ENCODE measurements around the gene CBX1. TPM values are rescaled to one million over a fixed set of nuclear protein-coding genes. Genes with fewer than 3 reads are reported as not detected.
"Not testable (repeated sequence)": the region's sequence is repeated elsewhere in the genome, so short reads cannot be mapped to it uniquely, and the experiment has no call there.

Gene CBX1
- total RNA-seq, 1 experiment from 2014 or later, result 77.3 TPM

DNA sequence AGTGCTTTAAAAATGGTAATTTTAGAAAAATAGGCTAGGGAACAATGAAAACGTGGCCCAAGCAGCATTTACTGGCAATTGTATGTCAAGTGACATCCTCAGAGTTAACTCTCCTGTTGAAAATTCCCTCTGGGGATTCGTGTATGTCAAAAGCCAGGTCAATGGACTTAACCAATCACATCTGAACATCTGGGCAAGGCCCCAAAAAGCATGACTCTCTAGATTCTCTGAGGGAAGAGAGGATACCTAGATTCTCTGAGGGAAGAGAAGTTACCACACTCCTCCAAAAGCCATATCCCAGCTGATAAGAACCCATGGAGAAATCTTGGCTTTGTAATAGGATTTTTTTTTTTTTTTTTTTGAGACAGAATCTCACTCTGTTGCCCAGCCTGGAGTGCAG lies 29.6 kb downstream of the CBX1 start:
- CTCF ChIA-PET, result interaction anchor here (0.7 to 16.0 kb wide), 4 partner anchors 9 to 43 kb away, joined by 3 to 202 read pairs (median 13); partner anchors contain the start of gene SNX11
- no peak overlapping the region for H3K27ac Mint-ChIP-seq (ENCODE audit: low read depth, unreplicated experiment)
- H3K36me3 Mint-ChIP-seq (ENCODE audit: insufficient read depth, unreplicated experiment), result peaks cover 86% of the 10 kb centered on the region
- no peak overlapping the region for H3K4me3 Mint-ChIP-seq (ENCODE audit: unreplicated experiment)
- intact Hi-C loops (cut with micrococcal nuclease), result no loop called here
- no TSS peak for BruUV-seq (replicated peaks)
- TF ChIP-seq, protein P1, sequence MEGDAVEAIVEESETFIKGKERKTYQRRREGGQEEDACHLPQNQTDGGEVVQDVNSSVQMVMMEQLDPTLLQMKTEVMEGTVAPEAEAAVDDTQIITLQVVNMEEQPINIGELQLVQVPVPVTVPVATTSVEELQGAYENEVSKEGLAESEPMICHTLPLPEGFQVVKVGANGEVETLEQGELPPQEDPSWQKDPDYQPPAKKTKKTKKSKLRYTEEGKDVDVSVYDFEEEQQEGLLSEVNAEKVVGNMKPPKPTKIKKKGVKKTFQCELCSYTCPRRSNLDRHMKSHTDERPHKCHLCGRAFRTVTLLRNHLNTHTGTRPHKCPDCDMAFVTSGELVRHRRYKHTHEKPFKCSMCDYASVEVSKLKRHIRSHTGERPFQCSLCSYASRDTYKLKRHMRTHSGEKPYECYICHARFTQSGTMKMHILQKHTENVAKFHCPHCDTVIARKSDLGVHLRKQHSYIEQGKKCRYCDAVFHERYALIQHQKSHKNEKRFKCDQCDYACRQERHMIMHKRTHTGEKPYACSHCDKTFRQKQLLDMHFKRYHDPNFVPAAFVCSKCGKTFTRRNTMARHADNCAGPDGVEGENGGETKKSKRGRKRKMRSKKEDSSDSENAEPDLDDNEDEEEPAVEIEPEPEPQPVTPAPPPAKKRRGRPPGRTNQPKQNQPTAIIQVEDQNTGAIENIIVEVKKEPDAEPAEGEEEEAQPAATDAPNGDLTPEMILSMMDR (IDR thresholded peaks at IDR 0.05; ENCODE audit: unreplicated experiment), result no peak
- peaks cover 16% of the 10 kb centered on the region for H3K4me1 Mint-ChIP-seq (ENCODE audit: insufficient read depth, unreplicated experiment)
- no peaks in the 10 kb centered on the region for H3K27me3 Mint-ChIP-seq (ENCODE audit: insufficient read depth, unreplicated experiment)
- H3K9me3 Mint-ChIP-seq (ENCODE audit: unreplicated experiment), result no peaks in the 10 kb centered on the region
- DNase-seq (ENCODE audit: unreplicated experiment), result no peak
- POLR2A ChIA-PET, result interaction anchor here (0.7 to 6.8 kb wide), 3 partner anchors 10 to 44 kb away, joined by 3 to 83 read pairs (median 74); partner anchors contain the start of gene NFE2L1

DNA sequence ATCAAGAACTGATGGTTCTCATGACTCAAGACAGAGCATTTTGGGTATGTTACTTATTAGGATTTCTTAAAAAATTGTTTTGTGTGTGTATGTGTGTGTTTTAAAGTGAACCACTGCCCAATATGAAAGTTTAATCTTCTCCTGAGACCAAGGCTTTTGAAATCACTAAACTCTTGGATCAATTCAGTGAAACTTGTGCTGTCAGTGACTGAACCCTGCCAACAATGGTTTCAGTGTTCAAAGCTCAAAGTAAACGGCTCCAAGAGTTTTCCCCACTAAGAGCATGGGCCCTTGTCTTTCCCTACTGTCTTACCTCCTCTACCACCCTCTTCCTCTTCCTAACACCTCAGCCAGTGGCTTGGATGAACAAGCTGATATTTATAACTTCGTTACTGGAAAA lies 31.1 kb downstream of the CBX1 start:
- no peak overlapping the region for H3K4me3 Mint-ChIP-seq (ENCODE audit: unreplicated experiment)
- intact Hi-C loops (cut with micrococcal nuclease), result no loop called here
- TSS peak; percentile 86 for BruUV-seq (replicated peaks)
- H3K4me1 Mint-ChIP-seq (ENCODE audit: insufficient read depth, unreplicated experiment), result peaks cover 19% of the 10 kb centered on the region
- H3K9me3 Mint-ChIP-seq (ENCODE audit: unreplicated experiment), result no peaks in the 10 kb centered on the region
- CTCF ChIA-PET, result interaction anchor here (0.6 kb wide), 1 partner anchor 16 kb away, joined by 3 read pairs; no protein-coding TSS in a partner anchor
- TF ChIP-seq, protein P1 (IDR thresholded peaks at IDR 0.05; ENCODE audit: unreplicated experiment), result no peak
- H3K27ac Mint-ChIP-seq (ENCODE audit: low read depth, unreplicated experiment), result no peak overlapping the region
- H3K36me3 Mint-ChIP-seq (ENCODE audit: insufficient read depth, unreplicated experiment), result peaks cover 90% of the 10 kb centered on the region
- POLR2A ChIA-PET, result interaction anchor here (8.2 to 9.8 kb wide), 2 partner anchors 19 to 44 kb away, joined by 72 to 353 read pairs; partner anchors contain the start of gene NFE2L1
- DNase-seq (ENCODE audit: unreplicated experiment), result no peak
- H3K27me3 Mint-ChIP-seq (ENCODE audit: insufficient read depth, unreplicated experiment), result no peaks in the 10 kb centered on the region

DNA sequence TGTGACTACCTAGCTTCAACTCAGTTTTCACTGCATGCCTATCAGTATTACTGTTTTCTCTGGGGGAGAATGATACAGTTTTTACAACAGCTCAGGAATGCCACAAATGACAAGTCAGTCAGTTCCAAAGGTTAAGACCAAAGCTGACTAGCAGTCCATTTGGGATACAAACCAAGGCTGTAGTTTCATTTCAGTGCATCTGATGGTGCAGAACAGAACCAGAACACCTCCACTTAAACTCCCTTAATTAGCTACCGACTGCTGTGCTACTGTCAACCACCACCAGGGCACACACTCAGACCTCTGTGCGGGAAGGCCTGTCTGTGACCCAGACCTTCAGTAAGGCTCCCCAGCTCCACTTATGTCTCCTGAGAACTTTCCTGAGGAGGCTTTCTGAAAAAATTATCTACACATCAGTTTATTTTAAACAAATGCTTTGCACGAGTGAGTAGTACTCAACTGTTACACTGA lies 32.8 kb downstream of the CBX1 start:
- CTCF ChIA-PET, result interaction anchor here (0.7 to 5.3 kb wide), 10 partner anchors 12 to 62 kb away, joined by 3 to 42 read pairs (median 4); no protein-coding TSS in a partner anchor
- DNase-seq (ENCODE audit: unreplicated experiment), result no peak
- H3K4me3 Mint-ChIP-seq (ENCODE audit: unreplicated experiment), result no peak overlapping the region
- H3K36me3 Mint-ChIP-seq (ENCODE audit: insufficient read depth, unreplicated experiment), result peaks cover 94% of the 10 kb centered on the region
- no peak overlapping the region for H3K27ac Mint-ChIP-seq (ENCODE audit: low read depth, unreplicated experiment)
- POLR2A ChIA-PET, result interaction anchor here (0.6 to 9.8 kb wide), 6 partner anchors 9 to 42 kb away, joined by 3 to 353 read pairs (median 10); partner anchors contain the start of genes NFE2L1 and SNX11
- peaks cover 21% of the 10 kb centered on the region for H3K4me1 Mint-ChIP-seq (ENCODE audit: insufficient read depth, unreplicated experiment)
- no TSS peak for BruUV-seq (replicated peaks)
- H3K9me3 Mint-ChIP-seq (ENCODE audit: unreplicated experiment), result no peaks in the 10 kb centered on the region
- intact Hi-C loops (cut with micrococcal nuclease), result no loop called here
- H3K27me3 Mint-ChIP-seq (ENCODE audit: insufficient read depth, unreplicated experiment), result no peaks in the 10 kb centered on the region
- TF ChIP-seq, protein P1 (IDR thresholded peaks at IDR 0.05; ENCODE audit: unreplicated experiment), result peak; percentile 19

DNA sequence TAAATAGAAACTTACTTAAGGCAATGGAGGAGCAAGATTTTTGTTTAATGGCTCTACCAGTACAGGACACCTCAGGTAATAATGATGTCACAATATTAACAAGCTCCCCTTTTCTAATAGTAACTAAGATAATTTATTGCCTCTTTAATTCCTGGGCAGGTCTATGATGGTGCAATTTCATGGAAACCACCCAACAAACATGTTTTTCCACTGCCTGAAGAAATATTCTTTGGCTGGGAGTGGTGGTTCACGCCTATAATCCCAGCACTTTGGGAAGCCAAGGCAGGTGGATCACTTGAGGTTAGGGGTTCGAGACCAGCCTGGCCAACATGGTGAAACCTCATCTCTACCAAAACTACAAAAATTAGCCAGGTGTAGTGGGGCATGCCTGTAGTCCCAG lies 33.5 kb downstream of the CBX1 start:
- H3K27ac Mint-ChIP-seq (ENCODE audit: low read depth, unreplicated experiment); H3K9me3 Mint-ChIP-seq (ENCODE audit: unreplicated experiment); H3K4me3 Mint-ChIP-seq (ENCODE audit: unreplicated experiment); DNase-seq (ENCODE audit: unreplicated experiment); intact Hi-C loops (cut with micrococcal nuclease); BruUV-seq (replicated peaks); H3K27me3 Mint-ChIP-seq (ENCODE audit: insufficient read depth, unreplicated experiment): not testable (repeated sequence)
- POLR2A ChIA-PET, result interaction anchor here (0.9 to 9.8 kb wide), 7 partner anchors 9 to 44 kb away, joined by 3 to 353 read pairs (median 5); partner anchors contain the start of genes NFE2L1 and SNX11
- Mint-ChIP-seq H3K36me3 (ENCODE audit: insufficient read depth, unreplicated experiment) (peaks cover 90% of the 10 kb centered on the region), H3K4me1 (ENCODE audit: insufficient read depth, unreplicated experiment) (peaks cover 21% of the 10 kb centered on the region)
- CTCF ChIA-PET, result interaction anchor here (0.6 to 5.3 kb wide), 10 partner anchors 13 to 63 kb away, joined by 3 to 42 read pairs (median 4); no protein-coding TSS in a partner anchor
